Panc1 (cell line): ENCODE results near the gene CITED2.
"Not testable (repeated sequence)": the region's sequence is repeated elsewhere in the genome, so short reads cannot be mapped to it uniquely, and the experiment has no call there.

Experiments used
- POLR2AphosphoS5 ChIP-seq: IDR thresholded peaks from 2 replicates; pipeline ENCODE4 v1.6.1; 2012; ENCODE audit warnings: mild to moderate bottlenecking, low read depth, low read length, moderate library complexity
- SIN3A ChIP-seq: IDR thresholded peaks from 2 replicates; pipeline ENCODE4 v1.6.1; 2012; ENCODE audit warnings: low read depth, mild to moderate bottlenecking, low read length, moderate library complexity, borderline replicate concordance; ENCODE audit not compliant: insufficient read depth
- TCF7L2 ChIP-seq: IDR thresholded peaks from 2 replicates; pipeline ENCODE4 v1.6.1; 2011; ENCODE audit warnings: mild to moderate bottlenecking, low read depth, low read length, inconsistent platforms
- TF ChIP-seq, protein P1 (sequence below): fragments of 450-650 bp; IDR thresholded peaks from 2 replicates; pipeline ENCODE4 v1.5.1; 2017; ENCODE audit warnings: mild to moderate bottlenecking
- TF ChIP-seq, protein P2 (sequence below), 2 experiments: IDR thresholded peaks; 2 replicates each; pipeline ENCODE4 v1.6.1; 2011 to 2012; ENCODE audit warnings: low read depth in 2 of 2, control low read depth in 1 of 2, low read length in 1 of 2, mild to moderate bottlenecking in 1 of 2, moderate library complexity in 1 of 2; ENCODE audit not compliant: insufficient read depth in 1 of 2

DNA sequence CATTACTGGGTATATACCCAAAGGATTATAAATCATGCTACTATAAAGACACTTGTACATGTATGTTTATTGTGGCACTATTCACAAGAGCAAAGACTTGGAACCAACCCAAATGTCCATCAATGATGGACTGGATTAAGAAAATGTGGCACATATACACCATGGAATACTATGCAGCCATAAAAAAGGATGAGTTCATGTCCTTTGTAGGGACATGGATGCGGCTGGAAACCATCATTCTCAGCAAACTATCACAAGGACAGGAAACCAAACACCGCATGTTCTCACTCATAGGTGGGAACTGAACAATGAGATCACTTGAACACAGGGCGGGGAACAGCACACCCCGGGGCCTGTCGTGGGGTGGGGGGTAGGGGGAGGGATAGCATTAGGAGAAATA, 10.7 kb downstream of the CITED2 start:
- TF ChIP-seq, protein P1, sequence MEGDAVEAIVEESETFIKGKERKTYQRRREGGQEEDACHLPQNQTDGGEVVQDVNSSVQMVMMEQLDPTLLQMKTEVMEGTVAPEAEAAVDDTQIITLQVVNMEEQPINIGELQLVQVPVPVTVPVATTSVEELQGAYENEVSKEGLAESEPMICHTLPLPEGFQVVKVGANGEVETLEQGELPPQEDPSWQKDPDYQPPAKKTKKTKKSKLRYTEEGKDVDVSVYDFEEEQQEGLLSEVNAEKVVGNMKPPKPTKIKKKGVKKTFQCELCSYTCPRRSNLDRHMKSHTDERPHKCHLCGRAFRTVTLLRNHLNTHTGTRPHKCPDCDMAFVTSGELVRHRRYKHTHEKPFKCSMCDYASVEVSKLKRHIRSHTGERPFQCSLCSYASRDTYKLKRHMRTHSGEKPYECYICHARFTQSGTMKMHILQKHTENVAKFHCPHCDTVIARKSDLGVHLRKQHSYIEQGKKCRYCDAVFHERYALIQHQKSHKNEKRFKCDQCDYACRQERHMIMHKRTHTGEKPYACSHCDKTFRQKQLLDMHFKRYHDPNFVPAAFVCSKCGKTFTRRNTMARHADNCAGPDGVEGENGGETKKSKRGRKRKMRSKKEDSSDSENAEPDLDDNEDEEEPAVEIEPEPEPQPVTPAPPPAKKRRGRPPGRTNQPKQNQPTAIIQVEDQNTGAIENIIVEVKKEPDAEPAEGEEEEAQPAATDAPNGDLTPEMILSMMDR, result not testable (repeated sequence)
- not testable (repeated sequence) for TF ChIP-seq SIN3A, POLR2AphosphoS5, TCF7L2
- TF ChIP-seq, protein P2, sequence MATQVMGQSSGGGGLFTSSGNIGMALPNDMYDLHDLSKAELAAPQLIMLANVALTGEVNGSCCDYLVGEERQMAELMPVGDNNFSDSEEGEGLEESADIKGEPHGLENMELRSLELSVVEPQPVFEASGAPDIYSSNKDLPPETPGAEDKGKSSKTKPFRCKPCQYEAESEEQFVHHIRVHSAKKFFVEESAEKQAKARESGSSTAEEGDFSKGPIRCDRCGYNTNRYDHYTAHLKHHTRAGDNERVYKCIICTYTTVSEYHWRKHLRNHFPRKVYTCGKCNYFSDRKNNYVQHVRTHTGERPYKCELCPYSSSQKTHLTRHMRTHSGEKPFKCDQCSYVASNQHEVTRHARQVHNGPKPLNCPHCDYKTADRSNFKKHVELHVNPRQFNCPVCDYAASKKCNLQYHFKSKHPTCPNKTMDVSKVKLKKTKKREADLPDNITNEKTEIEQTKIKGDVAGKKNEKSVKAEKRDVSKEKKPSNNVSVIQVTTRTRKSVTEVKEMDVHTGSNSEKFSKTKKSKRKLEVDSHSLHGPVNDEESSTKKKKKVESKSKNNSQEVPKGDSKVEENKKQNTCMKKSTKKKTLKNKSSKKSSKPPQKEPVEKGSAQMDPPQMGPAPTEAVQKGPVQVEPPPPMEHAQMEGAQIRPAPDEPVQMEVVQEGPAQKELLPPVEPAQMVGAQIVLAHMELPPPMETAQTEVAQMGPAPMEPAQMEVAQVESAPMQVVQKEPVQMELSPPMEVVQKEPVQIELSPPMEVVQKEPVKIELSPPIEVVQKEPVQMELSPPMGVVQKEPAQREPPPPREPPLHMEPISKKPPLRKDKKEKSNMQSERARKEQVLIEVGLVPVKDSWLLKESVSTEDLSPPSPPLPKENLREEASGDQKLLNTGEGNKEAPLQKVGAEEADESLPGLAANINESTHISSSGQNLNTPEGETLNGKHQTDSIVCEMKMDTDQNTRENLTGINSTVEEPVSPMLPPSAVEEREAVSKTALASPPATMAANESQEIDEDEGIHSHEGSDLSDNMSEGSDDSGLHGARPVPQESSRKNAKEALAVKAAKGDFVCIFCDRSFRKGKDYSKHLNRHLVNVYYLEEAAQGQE (IDR thresholded peaks at IDR 0.05; ENCODE audit: insufficient read depth in 1 of 2, low read depth in 2 of 2, low read length in 1 of 2), result not testable (repeated sequence)
